H1 (cell line): Measurements from ENCODE around the gene YIPF2. TPM values are rescaled to one million over a fixed set of nuclear protein-coding genes. Genes with fewer than 3 reads are reported as not detected.

ENCODE experiments used
- CTCF ChIA-PET: fragments of 300-600 bp; sonication (Branson Sonifier 250); formaldehyde crosslinking; loops from one replicate; lab custom pipeline; 2021; ENCODE audit not compliant: partially characterized antibody; lab: Charles Lee
- POLR2A ChIA-PET: fragments of 300-600 bp; sonication (Branson Sonifier 250); formaldehyde crosslinking; loops from one replicate; lab custom pipeline; 2021; ENCODE audit warnings: inconsistent platforms; ENCODE audit not compliant: partially characterized antibody; lab: Charles Lee
- DNase-seq, 2 experiments: peaks; one replicate each; pipeline versions ENCODE4 v3.0.0 to v3.0.0-alpha.2; 2010 to 2022; ENCODE audit warnings: low spot score in 2 of 2, low read depth in 1 of 2, mixed read lengths in 1 of 2
- FAIRE-seq: peaks from 2 replicates; lab custom pipeline; 2011; peaks lifted over from hg19 to GRCh38; lab: Jason Lieb, UNC
- H2AFZ ChIP-seq: 2 replicates; pipeline ENCODE4 v1.8.1; 2012; ENCODE audit warnings: low read length, inconsistent platforms
- H2AK5ac ChIP-seq: 2 replicates; pipeline ENCODE4 v1.6.1; 2013; ENCODE audit warnings: low read depth, low read length
- H2BK120ac ChIP-seq: replicated peaks from 2 replicates; pipeline ENCODE3; 2013; ENCODE audit warnings: low read depth, low read length, inconsistent platforms
- H2BK12ac ChIP-seq: 2 replicates; pipeline ENCODE4 v1.6.1; 2013; ENCODE audit warnings: low read depth, low read length
- H2BK15ac ChIP-seq: 2 replicates; pipeline ENCODE4 v1.6.1; 2013; ENCODE audit warnings: low read length
- H2BK20ac ChIP-seq: 2 replicates; pipeline ENCODE4 v1.6.1; 2013; ENCODE audit warnings: low read length
- H2BK5ac ChIP-seq: 2 replicates; pipeline ENCODE4 v1.6.1; 2013; ENCODE audit warnings: low read depth, low read length
- H3K14ac ChIP-seq: 2 replicates; pipeline ENCODE4 v1.6.1; 2013; ENCODE audit warnings: inconsistent platforms; ENCODE audit not compliant: insufficient read length
- H3K18ac ChIP-seq: 2 replicates; pipeline ENCODE4 v1.6.1; 2013; ENCODE audit warnings: low read length; ENCODE audit errors: extremely low read depth
- H3K23ac ChIP-seq: 2 replicates; pipeline ENCODE4 v1.6.1; 2013; ENCODE audit warnings: inconsistent platforms; ENCODE audit not compliant: insufficient read length
- H3K23me2 ChIP-seq: 2 replicates; pipeline ENCODE4 v1.6.1; 2013; ENCODE audit warnings: low read depth, low read length
- H3K27ac ChIP-seq: 2 replicates; pipeline ENCODE4 v1.6.1; 2011; ENCODE audit warnings: low read depth, low read length, inconsistent platforms
- H3K27me3 ChIP-seq, 4 experiments: replicated peaks in 1 of 4; 1 replicate in 1 of 4; 2 replicates in 3 of 4; pipeline versions ENCODE4 v1.6.1 to v1.8.1; 2011 to 2013; ENCODE audit warnings: low read length in 3 of 4, mild to moderate bottlenecking in 3 of 4, inconsistent platforms in 2 of 4, mixed read lengths in 2 of 4, moderate library complexity in 1 of 4; ENCODE audit not compliant: control insufficient read depth in 3 of 4, insufficient read depth in 3 of 4; ENCODE audit errors: extremely low read depth in 1 of 4
- H3K36me3 ChIP-seq, 4 experiments: 2 replicates each; pipeline versions ENCODE4 v1.6.1 to v1.8.1; 2011 to 2013; ENCODE audit warnings: mild to moderate bottlenecking in 4 of 4, low read length in 3 of 4, moderate library complexity in 2 of 4, control low read depth in 1 of 4, inconsistent platforms in 1 of 4; ENCODE audit not compliant: insufficient read depth in 4 of 4, control insufficient read depth in 2 of 4
- H3K4ac ChIP-seq: replicated peaks from 2 replicates; pipeline ENCODE3; 2013; ENCODE audit warnings: low read length, low read depth, mixed read lengths, inconsistent platforms; ENCODE audit not compliant: insufficient read length
- H3K4me1 ChIP-seq, 4 experiments: replicated peaks in 1 of 4; 1 replicate in 1 of 4; 2 replicates in 3 of 4; pipeline versions ENCODE4 v1.6.1 to v1.8.1; 2011 to 2013; ENCODE audit warnings: low read length in 3 of 4, inconsistent platforms in 2 of 4, mixed read lengths in 1 of 4; ENCODE audit not compliant: insufficient read depth in 4 of 4, control insufficient read depth in 3 of 4
- H3K4me2 ChIP-seq, 2 experiments: 2 replicates each; pipeline versions ENCODE4 v1.6.1 to v1.8.1; 2011 to 2013; ENCODE audit warnings: low read depth in 2 of 2, low read length in 2 of 2, control low read depth in 1 of 2, inconsistent platforms in 1 of 2, mild to moderate bottlenecking in 1 of 2; ENCODE audit not compliant: insufficient read depth in 1 of 2
- H3K4me3 ChIP-seq, 4 experiments: fragments of 200-600, 300-600 bp in 1 of 4; sonication (generic), shearing (Covaris generic), sonication (Bioruptor Twin) in 1 of 4; 2 replicates each; pipeline versions ENCODE4 v1.5.1 to v1.8.1; 2011 to 2016; ENCODE audit warnings: low read length in 4 of 4, low read depth in 3 of 4, control low read depth in 2 of 4, inconsistent platforms in 2 of 4, mild to moderate bottlenecking in 2 of 4, mixed read lengths in 1 of 4, moderate library complexity in 1 of 4; ENCODE audit not compliant: insufficient read depth in 2 of 4; ENCODE audit errors: extremely low read depth in 1 of 4
- H3K56ac ChIP-seq: replicated peaks from 2 replicates; pipeline ENCODE3; 2013; ENCODE audit warnings: low read depth, mild to moderate bottlenecking, mixed read lengths, low read length, inconsistent platforms; ENCODE audit not compliant: insufficient read length
- H3K79me1 ChIP-seq: 2 replicates; pipeline ENCODE4 v1.6.1; 2013; ENCODE audit warnings: low read depth, low read length, control low read depth
- H3K79me2 ChIP-seq, 2 experiments: 2 replicates each; pipeline versions ENCODE4 v1.6.1 to v1.8.1; 2012 to 2013; ENCODE audit warnings: low read length in 2 of 2, mild to moderate bottlenecking in 2 of 2, inconsistent platforms in 1 of 2; ENCODE audit not compliant: insufficient read depth in 2 of 2, control insufficient read depth in 1 of 2
- H3K9ac ChIP-seq, 4 experiments: replicated peaks in 1 of 4; 1 replicate in 1 of 4; 2 replicates in 3 of 4; pipeline versions ENCODE4 v1.6.1 to v1.8.1; 2011 to 2013; ENCODE audit warnings: low read depth in 3 of 4, low read length in 3 of 4, control low read depth in 2 of 4, mild to moderate bottlenecking in 2 of 4, moderate library complexity in 2 of 4, inconsistent platforms in 1 of 4; ENCODE audit errors: extremely low read depth in 1 of 4
- H3K9me3 ChIP-seq, 2 experiments: 2 replicates each; pipeline versions ENCODE4 v1.6.1 to v1.8.1; 2012 to 2013; ENCODE audit warnings: mild to moderate bottlenecking in 2 of 2, moderate library complexity in 2 of 2, control low read depth in 1 of 2, inconsistent platforms in 1 of 2, low read depth in 1 of 2, low read length in 1 of 2, mixed read lengths in 1 of 2; ENCODE audit not compliant: insufficient read depth in 2 of 2
- H4K20me1 ChIP-seq, 2 experiments: replicated peaks in 1 of 2; 2 replicates each; pipeline versions ENCODE3 to v1.8.1; 2011 to 2013; ENCODE audit warnings: inconsistent platforms in 2 of 2, low read length in 2 of 2, mild to moderate bottlenecking in 1 of 2; ENCODE audit not compliant: insufficient read depth in 2 of 2, control insufficient read depth in 1 of 2
- H4K5ac ChIP-seq: 2 replicates; pipeline ENCODE4 v1.6.1; 2013; ENCODE audit warnings: low read length, low read depth, mixed read lengths, inconsistent platforms; ENCODE audit not compliant: insufficient read length
- H4K8ac ChIP-seq: 2 replicates; pipeline ENCODE4 v1.8.0; 2013; ENCODE audit warnings: mild to moderate bottlenecking, moderate library complexity, low read length, inconsistent platforms; ENCODE audit not compliant: insufficient read depth; ENCODE audit errors: extremely low read depth
- H4K91ac ChIP-seq: replicated peaks from 2 replicates; pipeline ENCODE3; 2013; ENCODE audit warnings: low read length, mixed read lengths, inconsistent platforms; ENCODE audit not compliant: insufficient read length
- CREB1 ChIP-seq: IDR thresholded peaks from 2 replicates; pipeline ENCODE4 v1.6.1; 2012; ENCODE audit warnings: inconsistent platforms
- EP300 ChIP-seq, 2 experiments: IDR thresholded peaks; 1 replicate in 1 of 2; 2 replicates in 1 of 2; pipeline ENCODE4 v1.6.1; 2011 to 2012; ENCODE audit warnings: low read depth in 2 of 2, low read length in 2 of 2, mild to moderate bottlenecking in 2 of 2, borderline replicate concordance in 1 of 2, inconsistent platforms in 1 of 2, moderate library complexity in 1 of 2
- RBBP5 ChIP-seq: IDR thresholded peaks from 2 replicates; pipeline ENCODE4 v1.7.1; 2012; ENCODE audit warnings: low read depth, mild to moderate bottlenecking, inconsistent platforms, low read length, moderate library complexity, borderline replicate concordance
- RXRA ChIP-seq: IDR thresholded peaks from 2 replicates; pipeline ENCODE4 v1.6.1; 2011; ENCODE audit warnings: low read depth, mild to moderate bottlenecking, low read length, moderate library complexity; ENCODE audit not compliant: insufficient read depth
- TAF1 ChIP-seq: IDR thresholded peaks from 2 replicates; pipeline ENCODE4 v1.6.1; 2011; ENCODE audit warnings: mild to moderate bottlenecking, low read depth, low read length
- TCF12 ChIP-seq: IDR thresholded peaks from 2 replicates; pipeline ENCODE4 v1.6.1; 2011; ENCODE audit warnings: low read depth, mild to moderate bottlenecking, low read length
- WGBS, 2 experiments: shearing (Covaris generic) in 1 of 2; methylation state at CpG; one replicate each; pipeline versions ENCODE4 v1.1.6 to v1.1.7; 2013 to 2015; ENCODE audit warnings: low lambda C conversion rate in 2 of 2, mixed read lengths in 2 of 2, inconsistent platforms in 1 of 2, low coverage in 1 of 2, missing lambda C conversion rate in 1 of 2; ENCODE audit not compliant: insufficient replicate concordance in 2 of 2, insufficient coverage in 1 of 2, insufficient read length in 1 of 2; ENCODE audit errors: extremely low coverage in 1 of 2, missing lambda C conversion rate in 1 of 2; 5-methylcytosine and 5-hydroxymethylcytosine counted together
- polyA plus RNA-seq, 7 experiments: library from polyadenylated mRNA; depleted of rRNA in 3 of 7; stranded (reverse) in 5 of 7; unstranded in 2 of 7; fragments of >200 nt in 5 of 7; fragments of 200-250 nt in 2 of 7; gene quantifications; 1 replicate in 5 of 7; 2 replicates in 1 of 7; 4 replicates in 1 of 7; pipeline versions ENCODE4 v1.2.1 to v1.2.3, GENCODE V29; 2011 to 2013; ENCODE audit warnings: missing spikeins in 2 of 7, mixed read lengths in 2 of 7
- total RNA-seq: library from RNA; stranded (reverse); fragmentation: NEBNext Ultra II Directional; extraction: Animal tissue kit (Norgen Biotek cat#: 25700); gene quantifications from 2 replicates; pipeline ENCODE4 v1.2.1, GENCODE V29; 2021

The YIPF2 gene
- total and polyA plus RNA-seq, 2 of the 8 experiments (the other 6 are each of a cell fraction or from before 2014, with no cell fraction given): 48.3 to 112 TPM

GRCh38 chr19:10881403-10882107, 46.9 kb downstream of the YIPF2 start:
- 65% methylated on average over 14 of the region's 14 CpGs; no CpG with 5 or more reads in 1 of the 2 experiments for WGBS, 2 experiments
- Histone ChIP-seq H3K4me3 (peak overlapping the region in 2 of 4 experiments; percentile 3 to 24; a peak in 2 of 8 replicates), H2BK120ac (no peak overlapping the region), H4K5ac (no peak overlapping the region), H3K18ac (peak overlapping the region; percentile 93), H4K20me1 (peaks cover 0 to 3% of the 10 kb centered on the region in 2 experiments), H3K9ac (no peak overlapping the region), H3K23me2 (no peaks in the 10 kb centered on the region), H2BK12ac (peak overlapping the region; percentile 96), H2BK20ac (peak overlapping the region; percentile 91), H2AK5ac (peak overlapping the region; percentile 84; the same call in 1 of the 2 replicates), H2AFZ (no peak overlapping the region), H2BK15ac (0 out of 2 replicates have a peak overlapping the region, but pooled peaks have one; percentile 95), H3K9me3 (no peaks in the 10 kb centered on the region), H3K4ac (peak overlapping the region; percentile 48), H4K91ac (peak overlapping the region; percentile 29), H3K4me1 (peaks cover 26 to 41% (median 35%) of the 10 kb centered on the region in 4 experiments), H3K79me2 (peaks cover 4 to 91% of the 10 kb centered on the region in 2 experiments; a peak in 3 of 4 replicates), H3K56ac (no peak overlapping the region), H2BK5ac (peak overlapping the region; percentile 97), H3K14ac (no peak overlapping the region), H3K27me3 (no peaks in the 10 kb centered on the region), H3K36me3 (peaks cover 0 to 2% (median 0%) of the 10 kb centered on the region in 4 experiments; a peak in 1 of 8 replicates), H3K27ac (peak overlapping the region; percentile 30; the same call in 1 of the 2 replicates), H3K4me2 (peak overlapping the region; percentile 42 to 57), H3K23ac (no peak overlapping the region), H4K8ac (no peak overlapping the region), H3K79me1 (peaks cover 29% of the 10 kb centered on the region)
- no peak for FAIRE-seq
- TF ChIP-seq TCF12 (0 out of 2 replicates have a peak, but pooled peaks have one; percentile 41), RXRA (0 out of 2 replicates have a peak, but pooled peaks have one; percentile 60), TAF1 (no peak), RBBP5 (0 out of 2 replicates have a peak, but pooled peaks have one; percentile 45), EP300 (IDR thresholded peaks at IDR 0.05; ENCODE audit: borderline replicate concordance in 1 of 2, low read depth in 2 of 2, low read length in 2 of 2) (no peak), CREB1 (0 out of 2 replicates have a peak, but pooled peaks have one; percentile 22)
- POLR2A ChIA-PET: interaction anchor here (0.6 to 6.4 kb wide), 11 partner anchors 8 to 223 kb away, joined by 3 to 72 read pairs (median 4); partner anchors contain the start of genes CARM1 and TMED1
- DNase-seq: no peak
- CTCF ChIA-PET: interaction anchor here (0.7 to 11.7 kb wide), 11 partner anchors 9 to 164 kb away, joined by 3 to 103 read pairs (median 5); partner anchors contain the start of genes CARM1 and TMED1
